IMR-90 (cell line): ENCODE measurements around the gene CDS2. TPM values are rescaled to one million over a fixed set of nuclear protein-coding genes. Genes with fewer than 3 reads are reported as not detected.

Experiments
- ATAC-seq: fragments of 200-7000 bp; cut with Tn5 transposase; 2 replicates; pipeline ENCODE4 v1.9.1; 2020; ENCODE audit warnings: low read depth, mild to moderate bottlenecking, moderate library complexity
- BruUV-seq: library from RNA; stranded (reverse); fragments of 400-500 nt; replicated peaks from 2 replicates; lab custom pipeline; 2021; lab: Mats Ljungman, UMichigan
- CTCF ChIA-PET: fragments of 300-600 bp; formaldehyde crosslinking; extraction: SDS; loops from one replicate; lab custom pipeline; 2021; ENCODE audit warnings: antibody characterized with exemption; lab: Yijun Ruan, JAX
- POLR2A ChIA-PET: fragments of 300-600 bp; sonication (Branson Sonifier 250); formaldehyde crosslinking; loops from one replicate; lab custom pipeline; 2022; ENCODE audit warnings: antibody characterized with exemption; ENCODE audit not compliant: unreplicated experiment; lab: Charles Lee
- DNase-seq: peaks from one replicate; pipeline ENCODE4 v3.0.0; 2013
- H2AFZ ChIP-seq: replicated peaks from 2 replicates; pipeline ENCODE3; 2013; ENCODE audit warnings: low read length, mild to moderate bottlenecking; ENCODE audit not compliant: poor library complexity
- H2AK5ac ChIP-seq: 2 replicates; pipeline ENCODE4 v1.6.1; 2013; ENCODE audit warnings: low read depth, low read length, inconsistent platforms
- H2AK9ac ChIP-seq: replicated peaks from 2 replicates; pipeline ENCODE3; 2013; ENCODE audit warnings: mild to moderate bottlenecking, low read depth, low read length, moderate library complexity; ENCODE audit not compliant: poor library complexity
- H2BK120ac ChIP-seq: 2 replicates; pipeline ENCODE4 v1.6.1; 2013; ENCODE audit warnings: low read depth, low read length, inconsistent platforms
- H2BK15ac ChIP-seq: 3 replicates; pipeline ENCODE4 v1.6.1; 2013; ENCODE audit warnings: low read depth, low read length, inconsistent platforms
- H2BK20ac ChIP-seq: 2 replicates; pipeline ENCODE4 v1.6.1; 2013; ENCODE audit warnings: low read depth, mild to moderate bottlenecking, inconsistent platforms, low read length, moderate library complexity
- H2BK5ac ChIP-seq: 2 replicates; pipeline ENCODE4 v1.6.1; 2013; ENCODE audit warnings: mild to moderate bottlenecking, low read depth, low read length, inconsistent platforms; ENCODE audit not compliant: poor library complexity, severe bottlenecking
- H3K14ac ChIP-seq: replicated peaks from 2 replicates; pipeline ENCODE4 v1.6.1; 2013; ENCODE audit warnings: low read depth, low read length, inconsistent platforms
- H3K18ac ChIP-seq: 2 replicates; pipeline ENCODE4 v1.6.1; 2013; ENCODE audit warnings: low read depth, low read length, control low read depth
- H3K23ac ChIP-seq: 2 replicates; pipeline ENCODE4 v1.6.1; 2013; ENCODE audit warnings: low read depth, low read length, inconsistent platforms
- H3K27ac ChIP-seq: 2 replicates; pipeline ENCODE4 v1.5.1; 2013; ENCODE audit warnings: mild to moderate bottlenecking, control low read depth, low read length; ENCODE audit not compliant: insufficient read depth
- H3K27me3 ChIP-seq: 2 replicates; pipeline ENCODE4 v1.6.1; 2013; ENCODE audit warnings: low read length; ENCODE audit not compliant: control insufficient read depth, insufficient read depth
- H3K36me3 ChIP-seq: 2 replicates; pipeline ENCODE4 v1.6.1; 2013; ENCODE audit warnings: low read length, mixed read lengths; ENCODE audit not compliant: control insufficient read depth, insufficient read depth
- H3K4ac ChIP-seq: 2 replicates; pipeline ENCODE4 v1.6.1; 2013; ENCODE audit warnings: low read depth, low read length, inconsistent platforms
- H3K4me1 ChIP-seq: 2 replicates; pipeline ENCODE4 v1.6.1; 2013; ENCODE audit warnings: low read length, mixed read lengths; ENCODE audit not compliant: control insufficient read depth, insufficient read depth
- H3K4me2 ChIP-seq: 2 replicates; pipeline ENCODE4 v1.6.1; 2013; ENCODE audit warnings: low read depth, mild to moderate bottlenecking, control low read depth, low read length, moderate library complexity
- H3K4me3 ChIP-seq: 2 replicates; pipeline ENCODE4 v1.5.1; 2013; ENCODE audit warnings: low read depth, mild to moderate bottlenecking, control low read depth, low read length, moderate library complexity; ENCODE audit not compliant: insufficient read depth
- H3K56ac ChIP-seq: 2 replicates; pipeline ENCODE4 v1.6.1; 2013; ENCODE audit warnings: low read length, inconsistent platforms; ENCODE audit not compliant: insufficient read depth; ENCODE audit errors: extremely low read depth
- H3K79me1 ChIP-seq, 2 experiments: 2 replicates each; pipeline ENCODE4 v1.6.1; 2013; ENCODE audit warnings: low read length in 2 of 2, inconsistent platforms in 1 of 2, low read depth in 1 of 2
- H3K9ac ChIP-seq: 2 replicates; pipeline ENCODE4 v1.6.1; 2013; ENCODE audit warnings: low read depth, low read length, control low read depth
- H3K9me1 ChIP-seq: 2 replicates; pipeline ENCODE4 v1.6.1; 2013; ENCODE audit warnings: low read length, inconsistent platforms; ENCODE audit not compliant: insufficient read depth
- H3K9me3 ChIP-seq: 2 replicates; pipeline ENCODE4 v1.6.1; 2013; ENCODE audit warnings: low read length; ENCODE audit not compliant: control insufficient read depth, insufficient read depth
- H4K20me1 ChIP-seq: 2 replicates; pipeline ENCODE4 v1.6.1; 2013; ENCODE audit warnings: low read length, inconsistent platforms; ENCODE audit not compliant: insufficient read depth
- H4K5ac ChIP-seq: 2 replicates; pipeline ENCODE4 v1.6.1; 2013; ENCODE audit warnings: mild to moderate bottlenecking, low read depth, low read length, control low read depth
- H4K8ac ChIP-seq, 2 experiments: 2 replicates each; pipeline ENCODE4 v1.6.1; 2013; ENCODE audit warnings: low read depth in 2 of 2, low read length in 2 of 2, control low read depth in 1 of 2, inconsistent platforms in 1 of 2
- H4K91ac ChIP-seq: 2 replicates; pipeline ENCODE4 v1.6.1; 2013; ENCODE audit warnings: low read depth, low read length, inconsistent platforms; ENCODE audit not compliant: insufficient read depth
- BHLHE40 ChIP-seq: fragments of 150-350 bp; IDR thresholded peaks from 2 replicates; pipeline ENCODE4 v1.6.1; 2016; ENCODE audit warnings: mild to moderate bottlenecking, low read depth, low read length
- CEBPB ChIP-seq: IDR thresholded peaks from 2 replicates; pipeline ENCODE4 v1.6.1; 2012; ENCODE audit warnings: low read depth, low read length, improper control_type of control experiment
- CHD1 ChIP-seq: IDR thresholded peaks from 2 replicates; pipeline ENCODE4 v1.6.1; 2012; ENCODE audit warnings: low read depth, low read length, improper control_type of control experiment
- FOS ChIP-seq: fragments of 150-350 bp; IDR thresholded peaks from 2 replicates; pipeline ENCODE4 v1.6.1; 2016; ENCODE audit warnings: low read depth, low read length
- MAFK ChIP-seq: IDR thresholded peaks from 2 replicates; pipeline ENCODE4 v1.6.1; 2012; ENCODE audit warnings: low read depth, low read length, improper control_type of control experiment
- MAZ ChIP-seq: IDR thresholded peaks from 2 replicates; pipeline ENCODE4 v1.6.1; 2012; ENCODE audit warnings: low read depth, mild to moderate bottlenecking, low read length, improper control_type of control experiment, moderate library complexity, borderline replicate concordance
- MXI1 ChIP-seq: IDR thresholded peaks from 2 replicates; pipeline ENCODE4 v1.6.1; 2012; ENCODE audit warnings: low read depth, mild to moderate bottlenecking, low read length, moderate library complexity, borderline replicate concordance
- NFE2L2 ChIP-seq: fragments of 150-350 bp; IDR thresholded peaks from 2 replicates; pipeline ENCODE4 v1.6.1; 2016; ENCODE audit warnings: low read depth, mild to moderate bottlenecking, low read length
- POLR2A ChIP-seq: IDR thresholded peaks from 2 replicates; pipeline ENCODE4 v1.6.1; 2012; ENCODE audit warnings: mild to moderate bottlenecking, low read depth, low read length
- RAD21 ChIP-seq: IDR thresholded peaks from 2 replicates; pipeline ENCODE4 v1.6.1; 2012; ENCODE audit warnings: low read length, improper control_type of control experiment
- RCOR1 ChIP-seq: IDR thresholded peaks from 2 replicates; pipeline ENCODE4 v1.6.1; 2012; ENCODE audit warnings: mild to moderate bottlenecking, low read length, improper control_type of control experiment; ENCODE audit not compliant: insufficient replicate concordance
- RFX5 ChIP-seq: IDR thresholded peaks from 2 replicates; pipeline ENCODE4 v1.8.0; 2012; ENCODE audit warnings: low read depth, mild to moderate bottlenecking, low read length, moderate library complexity
- SMC3 ChIP-seq: fragments of 150-350 bp; IDR thresholded peaks from 2 replicates; pipeline ENCODE4 v1.6.1; 2016; ENCODE audit warnings: low read depth, mild to moderate bottlenecking, antibody characterized with exemption, low read length, moderate library complexity
- WGBS, 2 experiments: methylation state at CpG; one replicate each; pipeline versions ENCODE4 v1.1.5 to v1.1.7; 2013; ENCODE audit warnings: missing lambda C conversion rate in 2 of 2; ENCODE audit not compliant: insufficient read length in 1 of 2; ENCODE audit errors: extremely low coverage in 2 of 2; 5-methylcytosine and 5-hydroxymethylcytosine counted together
- dilution Hi-C: fragments of 300-500 bp; cut with HindIII; formaldehyde crosslinking; loops from one replicate; pipeline ENCODE4 v1.14.3; 2018; ENCODE audit warnings: low sequenced_read_pairs; ENCODE audit not compliant: unreplicated experiment
- in situ Hi-C: fragments of 300-500 bp; cut with MboI; formaldehyde crosslinking; loops from 3 replicates; pipeline ENCODE4 v1.14.3; 2019; ENCODE audit warnings: low sequenced_read_pairs, inconsistent platforms, mixed read lengths
- intact Hi-C: fragments of 100-400 bp; cut with micrococcal nuclease; formaldehyde crosslinking; loops from 2 replicates; pipeline ENCODE4 v1.10.0; 2022
- polyA plus RNA-seq, 3 experiments: library from polyadenylated mRNA; depleted of rRNA; stranded (reverse); fragments of >200 nt; gene quantifications; 2 replicates each; pipeline ENCODE4 v1.2.3, GENCODE V29; 2012; ENCODE audit warnings: low replicate concordance in 1 of 3
- total RNA-seq: library from RNA; depleted of rRNA; stranded (reverse); fragments of >200 nt; gene quantifications from 2 replicates; pipeline ENCODE4 v1.2.3, GENCODE V29; 2012
- TF ChIP-seq, protein P1 (sequence below): fragments of 150-350 bp; IDR thresholded peaks from 2 replicates; pipeline ENCODE4 v1.6.1; 2017; ENCODE audit warnings: mild to moderate bottlenecking, antibody characterized with exemption, low read length, low read depth
- TF ChIP-seq, protein P2 (sequence below): conservative IDR thresholded peaks from 2 replicates; pipeline ENCODE4 v1.5.1; 2012; ENCODE audit warnings: mild to moderate bottlenecking, low read depth, low read length, improper control_type of control experiment
- TF ChIP-seq, protein P3 (sequence below): fragments of 150-350 bp; IDR thresholded peaks from 2 replicates; pipeline ENCODE4 v1.6.1; 2016; ENCODE audit warnings: low read depth, mild to moderate bottlenecking, low read length, moderate library complexity, borderline replicate concordance

The CDS2 gene
- total and polyA plus RNA-seq, 2 of the 4 experiments (the other 2 are of a cell fraction) = 17.0 to 47.1 TPM

DNA sequence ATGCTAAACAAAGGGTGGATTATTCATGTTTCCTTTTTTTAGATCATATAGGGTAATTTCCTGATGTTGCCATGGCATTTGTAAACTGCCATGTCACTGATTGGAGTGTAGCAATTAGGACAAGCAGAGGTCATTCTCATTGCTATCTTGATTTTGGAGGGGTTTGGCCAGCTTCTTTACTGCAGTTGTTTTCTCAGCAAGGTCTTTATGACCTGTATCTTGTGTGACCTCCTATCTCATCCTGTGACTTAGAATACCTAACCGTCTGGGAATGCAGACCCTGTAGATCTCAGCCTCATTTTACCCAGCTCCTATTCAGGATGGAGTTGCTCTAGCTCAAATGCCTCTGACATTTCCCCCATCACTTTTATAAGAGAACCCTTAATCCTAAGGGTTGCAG lies 53.6 kb downstream of the CDS2 start:
- intact Hi-C loops (loop anchor here (2.0 to 5.0 kb wide), 2 partner anchors 38 to 54 kb away; partner anchors contain the start of gene CDS2), dilution Hi-C loops (no loop called here), in situ Hi-C loops (no loop called here)
- peaks cover 10% of the 10 kb centered on the region for H3K4me1 ChIP-seq
- H3K9ac ChIP-seq = no peak overlapping the region; the same call in 1 of the 2 replicates
- H3K9me3 ChIP-seq = no peaks in the 10 kb centered on the region
- H3K27ac ChIP-seq = peak overlapping the region; percentile 55; the same call in 1 of the 2 replicates
- POLR2A ChIA-PET = no interaction called here
- H2AK9ac ChIP-seq = no peak overlapping the region
- H4K20me1 ChIP-seq = peaks cover 6% of the 10 kb centered on the region; the same call in 1 of the 2 replicates
- CTCF ChIA-PET = interaction anchor here (1.1 to 4.0 kb wide), 2 partner anchors 25 to 54 kb away, joined by 3 to 15 read pairs; partner anchors contain the start of gene CDS2
- no peak overlapping the region for H3K56ac ChIP-seq
- TF ChIP-seq RAD21 (no peak), SMC3 (no peak), RCOR1 (no peak), MAZ (no peak), FOS (no peak), CEBPB (no peak), CHD1 (no peak), BHLHE40 (no peak), MAFK (no peak), RFX5 (no peak), NFE2L2 (no peak), MXI1 (no peak), POLR2A (no peak)
- TF ChIP-seq, protein P1, sequence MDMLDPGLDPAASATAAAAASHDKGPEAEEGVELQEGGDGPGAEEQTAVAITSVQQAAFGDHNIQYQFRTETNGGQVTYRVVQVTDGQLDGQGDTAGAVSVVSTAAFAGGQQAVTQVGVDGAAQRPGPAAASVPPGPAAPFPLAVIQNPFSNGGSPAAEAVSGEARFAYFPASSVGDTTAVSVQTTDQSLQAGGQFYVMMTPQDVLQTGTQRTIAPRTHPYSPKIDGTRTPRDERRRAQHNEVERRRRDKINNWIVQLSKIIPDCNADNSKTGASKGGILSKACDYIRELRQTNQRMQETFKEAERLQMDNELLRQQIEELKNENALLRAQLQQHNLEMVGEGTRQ = no peak
- TF ChIP-seq, protein P2, sequence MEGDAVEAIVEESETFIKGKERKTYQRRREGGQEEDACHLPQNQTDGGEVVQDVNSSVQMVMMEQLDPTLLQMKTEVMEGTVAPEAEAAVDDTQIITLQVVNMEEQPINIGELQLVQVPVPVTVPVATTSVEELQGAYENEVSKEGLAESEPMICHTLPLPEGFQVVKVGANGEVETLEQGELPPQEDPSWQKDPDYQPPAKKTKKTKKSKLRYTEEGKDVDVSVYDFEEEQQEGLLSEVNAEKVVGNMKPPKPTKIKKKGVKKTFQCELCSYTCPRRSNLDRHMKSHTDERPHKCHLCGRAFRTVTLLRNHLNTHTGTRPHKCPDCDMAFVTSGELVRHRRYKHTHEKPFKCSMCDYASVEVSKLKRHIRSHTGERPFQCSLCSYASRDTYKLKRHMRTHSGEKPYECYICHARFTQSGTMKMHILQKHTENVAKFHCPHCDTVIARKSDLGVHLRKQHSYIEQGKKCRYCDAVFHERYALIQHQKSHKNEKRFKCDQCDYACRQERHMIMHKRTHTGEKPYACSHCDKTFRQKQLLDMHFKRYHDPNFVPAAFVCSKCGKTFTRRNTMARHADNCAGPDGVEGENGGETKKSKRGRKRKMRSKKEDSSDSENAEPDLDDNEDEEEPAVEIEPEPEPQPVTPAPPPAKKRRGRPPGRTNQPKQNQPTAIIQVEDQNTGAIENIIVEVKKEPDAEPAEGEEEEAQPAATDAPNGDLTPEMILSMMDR = no peak
- TF ChIP-seq, protein P3, sequence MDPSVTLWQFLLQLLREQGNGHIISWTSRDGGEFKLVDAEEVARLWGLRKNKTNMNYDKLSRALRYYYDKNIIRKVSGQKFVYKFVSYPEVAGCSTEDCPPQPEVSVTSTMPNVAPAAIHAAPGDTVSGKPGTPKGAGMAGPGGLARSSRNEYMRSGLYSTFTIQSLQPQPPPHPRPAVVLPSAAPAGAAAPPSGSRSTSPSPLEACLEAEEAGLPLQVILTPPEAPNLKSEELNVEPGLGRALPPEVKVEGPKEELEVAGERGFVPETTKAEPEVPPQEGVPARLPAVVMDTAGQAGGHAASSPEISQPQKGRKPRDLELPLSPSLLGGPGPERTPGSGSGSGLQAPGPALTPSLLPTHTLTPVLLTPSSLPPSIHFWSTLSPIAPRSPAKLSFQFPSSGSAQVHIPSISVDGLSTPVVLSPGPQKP = no peak
- no TSS peak for BruUV-seq
- H3K4me3 ChIP-seq = no peak overlapping the region
- H2AK5ac ChIP-seq = no peak overlapping the region
- H3K9me1 ChIP-seq = peaks cover 9% of the 10 kb centered on the region
- peak overlapping the region; percentile 20; the same call in 1 of the 2 replicates for H2BK120ac ChIP-seq
- ATAC-seq (no peak), DNase-seq (no peak)
- peaks cover 16 to 43% of the 10 kb centered on the region in 2 experiments for H3K79me1 ChIP-seq
- peak overlapping the region; percentile 59 for H3K4me2 ChIP-seq
- H3K27me3 ChIP-seq = no peaks in the 10 kb centered on the region
- no peak overlapping the region; a peak in 1 of 4 replicates for H4K8ac ChIP-seq
- H2BK15ac ChIP-seq = no peak overlapping the region
- 88% methylated on average over 1 of the region's 1 CpG; no CpG with 5 or more reads in 1 of the 2 experiments for WGBS, 2 experiments
- H4K5ac ChIP-seq = peak overlapping the region; percentile 20; the same call in 1 of the 2 replicates
- peak overlapping the region; percentile 29; the same call in 1 of the 2 replicates for H3K18ac ChIP-seq
- no peak overlapping the region for H4K91ac ChIP-seq
- no peak overlapping the region for H3K23ac ChIP-seq
- H3K14ac ChIP-seq = 0 out of 2 replicates have a peak overlapping the region, but pooled peaks have one; percentile 24
- H3K36me3 ChIP-seq = peaks cover 18% of the 10 kb centered on the region
- H2BK20ac ChIP-seq = 0 out of 2 replicates have a peak overlapping the region, but pooled peaks have one; percentile 17
- H2AFZ ChIP-seq = no peak overlapping the region
- no peak overlapping the region for H2BK5ac ChIP-seq
- H3K4ac ChIP-seq = no peak overlapping the region
